Measurements from ENCODE around the gene CD6.

DNA sequence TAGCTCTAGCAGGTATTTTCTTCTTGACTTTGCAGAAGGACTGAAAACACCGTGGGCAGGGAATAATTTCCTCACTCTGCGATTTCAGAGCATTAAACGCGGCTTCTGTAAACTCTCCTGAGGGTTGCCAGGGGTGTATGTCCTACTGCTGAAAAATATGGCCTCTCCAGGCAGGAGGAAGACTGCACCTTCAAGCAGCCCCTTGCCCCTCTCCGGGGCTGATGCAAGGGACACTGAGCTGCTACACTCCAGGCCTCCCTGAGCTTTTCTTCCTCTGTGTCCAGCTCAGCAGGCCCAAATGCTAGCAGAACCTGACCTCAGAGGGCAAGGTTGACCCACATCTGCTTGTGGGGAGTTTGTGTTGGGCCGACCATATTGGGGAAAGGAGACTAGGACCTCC lies 2.2 kb downstream of the CD6 start:
- TF ChIP-seq, protein P1, sequence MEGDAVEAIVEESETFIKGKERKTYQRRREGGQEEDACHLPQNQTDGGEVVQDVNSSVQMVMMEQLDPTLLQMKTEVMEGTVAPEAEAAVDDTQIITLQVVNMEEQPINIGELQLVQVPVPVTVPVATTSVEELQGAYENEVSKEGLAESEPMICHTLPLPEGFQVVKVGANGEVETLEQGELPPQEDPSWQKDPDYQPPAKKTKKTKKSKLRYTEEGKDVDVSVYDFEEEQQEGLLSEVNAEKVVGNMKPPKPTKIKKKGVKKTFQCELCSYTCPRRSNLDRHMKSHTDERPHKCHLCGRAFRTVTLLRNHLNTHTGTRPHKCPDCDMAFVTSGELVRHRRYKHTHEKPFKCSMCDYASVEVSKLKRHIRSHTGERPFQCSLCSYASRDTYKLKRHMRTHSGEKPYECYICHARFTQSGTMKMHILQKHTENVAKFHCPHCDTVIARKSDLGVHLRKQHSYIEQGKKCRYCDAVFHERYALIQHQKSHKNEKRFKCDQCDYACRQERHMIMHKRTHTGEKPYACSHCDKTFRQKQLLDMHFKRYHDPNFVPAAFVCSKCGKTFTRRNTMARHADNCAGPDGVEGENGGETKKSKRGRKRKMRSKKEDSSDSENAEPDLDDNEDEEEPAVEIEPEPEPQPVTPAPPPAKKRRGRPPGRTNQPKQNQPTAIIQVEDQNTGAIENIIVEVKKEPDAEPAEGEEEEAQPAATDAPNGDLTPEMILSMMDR (IDR thresholded peaks at IDR 0.05; ENCODE audit: low read depth, low read length, poor library complexity, severe bottlenecking): no peak
- TF ChIP-seq EZH2phosphoT487 (IDR thresholded peaks at IDR 0.05; ENCODE audit: borderline replicate concordance, low read length): no peak
